OCI-LY1 (cell line): ENCODE data around the gene CCDC57.

Source experiments
- CTCF ChIP-seq: fragments of 200-600 bp; sonication (generic), shearing (Covaris generic); IDR thresholded peaks from 2 replicates; pipeline ENCODE4 v1.5.1; 2017; ENCODE audit warnings: mild to moderate bottlenecking, antibody characterized with exemption, low read length, moderate library complexity, mixed read lengths
- EZH2 ChIP-seq: fragments of 200-600 bp; sonication (generic), shearing (Covaris generic); IDR thresholded peaks from 2 replicates; pipeline ENCODE4 v1.8.0; 2017; ENCODE audit warnings: borderline replicate concordance, mixed run types, mild to moderate bottlenecking, antibody characterized with exemption, low read length, moderate library complexity, mixed read lengths

- TF ChIP-seq CTCF, result no peak
- TF ChIP-seq EZH2, result no peak
Observed at GRCh38 chr17:82258555-82258954, 45.9 kb upstream of the CCDC57 start.
